ENCODE measurements around the gene NRG2. TPM values are rescaled to one million over a fixed set of nuclear protein-coding genes. Genes with fewer than 3 reads are reported as not detected.
A peak's percentile ranks its signal among the peaks of the same experiment; 100 is the strongest.

NRG2 gene
- total RNA-seq, 2 experiments from 2014 or later: not detected

GRCh38 chr5:139848508-139849100 lies 194.5 kb downstream of the NRG2 start:
- Mint-ChIP-seq H3K36me3 (ENCODE audit: low read depth) (no peaks in the 10 kb centered on the region), H3K27me3 (ENCODE audit: low read depth) (peaks cover 38% of the 10 kb centered on the region), H3K4me3 (peak overlapping the region; percentile 63), H3K9me3 (ENCODE audit: insufficient read depth) (no peaks in the 10 kb centered on the region), H3K27ac (no peak overlapping the region), H3K4me1 (ENCODE audit: low read depth) (peaks cover 6% of the 10 kb centered on the region)
- ATAC-seq (peak; percentile 28), DNase-seq (peak; percentile 29)
- POLR2A ChIA-PET: interaction anchor here (0.7 kb wide), 1 partner anchor 14 kb away, joined by 3 read pairs; no protein-coding TSS in a partner anchor
- CTCF ChIA-PET: interaction anchor here (1.3 to 3.1 kb wide), 3 partner anchors 15 to 120 kb away, joined by 3 to 16 read pairs (median 7); no protein-coding TSS in a partner anchor

- Mint-ChIP-seq H3K27me3 (ENCODE audit: low read depth) (peaks cover 38% of the 10 kb centered on the region), H3K4me3 (peak overlapping the region; percentile 57), H3K36me3 (ENCODE audit: low read depth) (no peaks in the 10 kb centered on the region), H3K4me1 (ENCODE audit: low read depth) (peaks cover 6% of the 10 kb centered on the region), H3K9me3 (ENCODE audit: insufficient read depth) (no peaks in the 10 kb centered on the region), H3K27ac (no peak overlapping the region)
- ATAC-seq: peak; percentile 86
- CTCF ChIA-PET: interaction anchor here (1.0 to 3.1 kb wide), 6 partner anchors 15 to 121 kb away, joined by 3 to 16 read pairs (median 6); no protein-coding TSS in a partner anchor
- peak; percentile 74 for DNase-seq
- POLR2A ChIA-PET: interaction anchor here (0.5 kb wide), 1 partner anchor 84 kb away, joined by 4 read pairs; no protein-coding TSS in a partner anchor
Measured at GRCh38 chr5:139847790-139848507, 195.2 kb downstream of the NRG2 start.

GRCh38 chr5:139847091-139847490 lies 196.0 kb downstream of the NRG2 start:
- no peak for DNase-seq

GRCh38 chr5:139845846-139846681 lies 197.0 kb downstream of the NRG2 start:
- Mint-ChIP-seq H3K4me1 (ENCODE audit: low read depth) (peaks cover 6% of the 10 kb centered on the region), H3K27ac (no peak overlapping the region), H3K4me3 (no peak overlapping the region), H3K36me3 (ENCODE audit: low read depth) (no peaks in the 10 kb centered on the region), H3K9me3 (ENCODE audit: insufficient read depth) (no peaks in the 10 kb centered on the region), H3K27me3 (ENCODE audit: low read depth) (peaks cover 38% of the 10 kb centered on the region)
- DNase-seq (no peak), ATAC-seq (no peak)
- ChIA-PET POLR2A (no interaction called here), CTCF (interaction anchor here (0.6 to 1.7 kb wide), 6 partner anchors 57 to 410 kb away, joined by 3 to 11 read pairs (median 4); no protein-coding TSS in a partner anchor)

More at GRCh38 chr5:139847091-139847490, 196.0 kb downstream of the NRG2 start:
- no peaks in the 10 kb centered on the region for H3K9me3 Mint-ChIP-seq (ENCODE audit: insufficient read depth)
- no peak overlapping the region for H3K4me3 Mint-ChIP-seq
- ATAC-seq: no peak
- POLR2A ChIA-PET: interaction anchor here (0.5 kb wide), 1 partner anchor 85 kb away, joined by 4 read pairs; no protein-coding TSS in a partner anchor
- CTCF ChIA-PET: interaction anchor here (1.0 to 1.5 kb wide), 5 partner anchors 16 to 122 kb away, joined by 3 to 7 read pairs (median 3); no protein-coding TSS in a partner anchor
- no peaks in the 10 kb centered on the region for H3K36me3 Mint-ChIP-seq (ENCODE audit: low read depth)
- peaks cover 38% of the 10 kb centered on the region for H3K27me3 Mint-ChIP-seq (ENCODE audit: low read depth)
- H3K4me1 Mint-ChIP-seq (ENCODE audit: low read depth): peaks cover 6% of the 10 kb centered on the region
- H3K27ac Mint-ChIP-seq: no peak overlapping the region

- peaks cover 6% of the 10 kb centered on the region for H3K4me1 Mint-ChIP-seq (ENCODE audit: low read depth)
- DNase-seq (peak; percentile 81), ATAC-seq (peak; percentile 29)
- H3K4me3 Mint-ChIP-seq: no peak overlapping the region
- CTCF ChIA-PET: interaction anchor here (1.0 to 3.3 kb wide), 7 partner anchors 57 to 333 kb away, joined by 3 to 28 read pairs (median 9); no protein-coding TSS in a partner anchor
- POLR2A ChIA-PET: no interaction called here
- no peaks in the 10 kb centered on the region for H3K9me3 Mint-ChIP-seq (ENCODE audit: insufficient read depth)
- H3K36me3 Mint-ChIP-seq (ENCODE audit: low read depth): no peaks in the 10 kb centered on the region
- peaks cover 34% of the 10 kb centered on the region for H3K27me3 Mint-ChIP-seq (ENCODE audit: low read depth)
- H3K27ac Mint-ChIP-seq: no peak overlapping the region
Measured at GRCh38 chr5:139844472-139845145, 198.5 kb downstream of the NRG2 start.

GRCh38 chr5:139843991-139844390 lies 199.1 kb downstream of the NRG2 start:
- ChIA-PET CTCF (interaction anchor here (1.0 to 3.3 kb wide), 5 partner anchors 57 to 334 kb away, joined by 3 to 28 read pairs (median 9); no protein-coding TSS in a partner anchor), POLR2A (no interaction called here)
- DNase-seq (no peak), ATAC-seq (no peak)
- no peaks in the 10 kb centered on the region for H3K9me3 Mint-ChIP-seq (ENCODE audit: insufficient read depth)
- no peak overlapping the region for H3K27ac Mint-ChIP-seq
- H3K4me3 Mint-ChIP-seq: no peak overlapping the region
- peaks cover 6% of the 10 kb centered on the region for H3K4me1 Mint-ChIP-seq (ENCODE audit: low read depth)
- H3K36me3 Mint-ChIP-seq (ENCODE audit: low read depth): no peaks in the 10 kb centered on the region
- peaks cover 29% of the 10 kb centered on the region for H3K27me3 Mint-ChIP-seq (ENCODE audit: low read depth)

GRCh38 chr5:139842321-139842720 lies 200.8 kb downstream of the NRG2 start:
- no peak for ATAC-seq
- CTCF ChIA-PET: interaction anchor here (3.3 kb wide), 1 partner anchor 55 kb away, joined by 28 read pairs; no protein-coding TSS in a partner anchor
- Mint-ChIP-seq H3K9me3 (ENCODE audit: insufficient read depth) (no peaks in the 10 kb centered on the region), H3K36me3 (ENCODE audit: low read depth) (no peaks in the 10 kb centered on the region), H3K27ac (no peak overlapping the region), H3K27me3 (ENCODE audit: low read depth) (peaks cover 21% of the 10 kb centered on the region), H3K4me1 (ENCODE audit: low read depth) (peaks cover 4% of the 10 kb centered on the region), H3K4me3 (no peak overlapping the region)
- POLR2A ChIA-PET: no interaction called here
- no peak for DNase-seq

GRCh38 chr5:139841549-139841948 lies 201.6 kb downstream of the NRG2 start:
- ChIA-PET POLR2A (no interaction called here), CTCF (interaction anchor here (3.3 kb wide), 1 partner anchor 54 kb away, joined by 28 read pairs; no protein-coding TSS in a partner anchor)
- Mint-ChIP-seq H3K27me3 (ENCODE audit: low read depth) (peaks cover 17% of the 10 kb centered on the region), H3K4me3 (no peak overlapping the region), H3K27ac (no peak overlapping the region), H3K4me1 (ENCODE audit: low read depth) (peaks cover 3% of the 10 kb centered on the region), H3K9me3 (ENCODE audit: insufficient read depth) (no peaks in the 10 kb centered on the region), H3K36me3 (ENCODE audit: low read depth) (no peaks in the 10 kb centered on the region)
- no peak for ATAC-seq
- no peak for DNase-seq

GRCh38 chr5:139839918-139840317 lies 203.2 kb downstream of the NRG2 start:
- CTCF ChIA-PET: interaction anchor here (1.2 to 3.6 kb wide), 2 partner anchors 53 to 129 kb away, joined by 6 to 11 read pairs; no protein-coding TSS in a partner anchor
- POLR2A ChIA-PET: no interaction called here
- Mint-ChIP-seq H3K9me3 (ENCODE audit: insufficient read depth) (no peaks in the 10 kb centered on the region), H3K36me3 (ENCODE audit: low read depth) (no peaks in the 10 kb centered on the region), H3K4me3 (no peak overlapping the region), H3K4me1 (ENCODE audit: low read depth) (peaks cover 3% of the 10 kb centered on the region), H3K27me3 (ENCODE audit: low read depth) (peaks cover 8% of the 10 kb centered on the region), H3K27ac (no peak overlapping the region)
- ATAC-seq (no peak), DNase-seq (no peak)

GRCh38 chr5:139839232-139839815 lies 203.8 kb downstream of the NRG2 start:
- H3K4me1 Mint-ChIP-seq (ENCODE audit: low read depth): no peaks in the 10 kb centered on the region
- no peak overlapping the region for H3K27ac Mint-ChIP-seq
- H3K9me3 Mint-ChIP-seq (ENCODE audit: insufficient read depth): no peaks in the 10 kb centered on the region
- H3K27me3 Mint-ChIP-seq (ENCODE audit: low read depth): peaks cover 5% of the 10 kb centered on the region
- H3K36me3 Mint-ChIP-seq (ENCODE audit: low read depth): no peaks in the 10 kb centered on the region
- ChIA-PET CTCF (interaction anchor here (1.2 to 3.6 kb wide), 2 partner anchors 52 to 130 kb away, joined by 6 to 11 read pairs; no protein-coding TSS in a partner anchor), POLR2A (no interaction called here)
- ATAC-seq: no peak
- no peak overlapping the region for H3K4me3 Mint-ChIP-seq
- no peak for DNase-seq
